Islet of Langerhans (tissue), 1 donor: Measurements from ENCODE around the gene STAG3.
"Not testable (repeated sequence)": the region's sequence is repeated elsewhere in the genome, so short reads cannot be mapped to it uniquely, and the experiment has no call there.

Source experiments
- FAIRE-seq: peaks from one replicate; lab custom pipeline; 2011; peaks lifted over from hg19 to GRCh38; lab: Jason Lieb, UNC

The STAG3 gene

GRCh38 chr7:100247152-100247757 is 69.5 kb downstream of the STAG3 start:
- no peak for FAIRE-seq

- FAIRE-seq = no peak
These were observed 70.8 kb downstream of the STAG3 start for GRCh38 chr7:100248483-100248882.

GRCh38 chr7:100257017-100257416 is 79.3 kb downstream of the STAG3 start:
- FAIRE-seq = no peak

- not testable (repeated sequence) for FAIRE-seq
These were observed 82.3 kb downstream of the STAG3 start for GRCh38 chr7:100259984-100260383.

- FAIRE-seq = not testable (repeated sequence)
These were observed 85.2 kb downstream of the STAG3 start for GRCh38 chr7:100262896-100263295.
